Mammary epithelial cell (primary cell): ENCODE data around the gene ERICH4.
A peak's percentile ranks its signal among the peaks of the same experiment; 100 is the strongest.

ENCODE experiments used
- EZH2 ChIP-seq: IDR thresholded peaks from 2 replicates; pipeline ENCODE4 v1.6.1; 2012; ENCODE audit warnings: low read length, inconsistent platforms, borderline replicate concordance
- TF ChIP-seq, protein P1 (sequence below), 2 donors: IDR thresholded peaks in 1 of 2; conservative IDR thresholded peaks in 1 of 2; 2 replicates each; pipeline ENCODE4 v1.5.1; 2011 to 2012; ENCODE audit warnings: inconsistent platforms in 2 of 2, low read length in 2 of 2, mild to moderate bottlenecking in 2 of 2, control low read depth in 1 of 2, low read depth in 1 of 2; ENCODE audit not compliant: insufficient read depth in 1 of 2; ENCODE audit errors: extremely low read depth in 1 of 2

- TF ChIP-seq, protein P1, sequence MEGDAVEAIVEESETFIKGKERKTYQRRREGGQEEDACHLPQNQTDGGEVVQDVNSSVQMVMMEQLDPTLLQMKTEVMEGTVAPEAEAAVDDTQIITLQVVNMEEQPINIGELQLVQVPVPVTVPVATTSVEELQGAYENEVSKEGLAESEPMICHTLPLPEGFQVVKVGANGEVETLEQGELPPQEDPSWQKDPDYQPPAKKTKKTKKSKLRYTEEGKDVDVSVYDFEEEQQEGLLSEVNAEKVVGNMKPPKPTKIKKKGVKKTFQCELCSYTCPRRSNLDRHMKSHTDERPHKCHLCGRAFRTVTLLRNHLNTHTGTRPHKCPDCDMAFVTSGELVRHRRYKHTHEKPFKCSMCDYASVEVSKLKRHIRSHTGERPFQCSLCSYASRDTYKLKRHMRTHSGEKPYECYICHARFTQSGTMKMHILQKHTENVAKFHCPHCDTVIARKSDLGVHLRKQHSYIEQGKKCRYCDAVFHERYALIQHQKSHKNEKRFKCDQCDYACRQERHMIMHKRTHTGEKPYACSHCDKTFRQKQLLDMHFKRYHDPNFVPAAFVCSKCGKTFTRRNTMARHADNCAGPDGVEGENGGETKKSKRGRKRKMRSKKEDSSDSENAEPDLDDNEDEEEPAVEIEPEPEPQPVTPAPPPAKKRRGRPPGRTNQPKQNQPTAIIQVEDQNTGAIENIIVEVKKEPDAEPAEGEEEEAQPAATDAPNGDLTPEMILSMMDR (conservative IDR thresholded peaks at IDR 0.05 in 1 of 2, IDR thresholded peaks at IDR 0.05 in 1 of 2; ENCODE audit: extremely low read depth in 1 of 2, insufficient read depth in 1 of 2, low read depth in 1 of 2, low read length in 2 of 2), result peak; percentile 95 to 99
- no peak for TF ChIP-seq EZH2
Measured at GRCh38 chr19:41449079-41449864, 6.3 kb downstream of the ERICH4 start.
